ENCODE measurements around the gene PRADC1.

Gene PRADC1

GRCh38 chr2:73246850-73247249 lies 13.8 kb upstream of the PRADC1 start:
- no peak for DNase-seq (ENCODE audit: low read depth, low spot score)
- POLR2A ChIA-PET, result interaction anchor here (0.5 to 1.2 kb wide), 3 partner anchors 9 to 13 kb away, joined by 3 to 6 read pairs (median 3); partner anchors contain the start of gene CCT7
- no peak for TF ChIP-seq CTCF (IDR thresholded peaks at IDR 0.05; ENCODE audit: insufficient read depth, low read length, missing control alignments)
- H3K4me3 ChIP-seq (ENCODE audit: low read depth, low read length), result no peak overlapping the region
- CTCF ChIA-PET, result no interaction called here

GRCh38 chr2:73244580-73244979 lies 11.5 kb upstream of the PRADC1 start:
- ChIA-PET POLR2A (interaction anchor here (0.7 to 1.8 kb wide), 3 partner anchors 10 to 15 kb away, joined by 3 to 4 read pairs (median 3); partner anchors contain the start of gene CCT7), CTCF (interaction anchor here (0.9 to 2.1 kb wide), 5 partner anchors 10 to 352 kb away, joined by 3 to 9 read pairs (median 5); partner anchors contain the start of gene CCT7)
- TF ChIP-seq CTCF (IDR thresholded peaks at IDR 0.05; ENCODE audit: insufficient read depth, low read length, missing control alignments), result no peak
- H3K4me3 ChIP-seq (ENCODE audit: low read depth, low read length), result no peak overlapping the region
- no peak for DNase-seq (ENCODE audit: low read depth, low spot score)

GRCh38 chr2:73243884-73244570 lies 11.0 kb upstream of the PRADC1 start:
- POLR2A ChIA-PET, result interaction anchor here (0.7 to 1.8 kb wide), 2 partner anchors 10 to 16 kb away, joined by 3 to 4 read pairs; partner anchors contain the start of gene CCT7
- TF ChIP-seq CTCF (IDR thresholded peaks at IDR 0.05; ENCODE audit: insufficient read depth, low read length, missing control alignments), result no peak
- CTCF ChIA-PET, result interaction anchor here (0.9 to 2.1 kb wide), 4 partner anchors 10 to 159 kb away, joined by 3 to 9 read pairs (median 4); partner anchors contain the start of gene CCT7
- no peak overlapping the region for H3K4me3 ChIP-seq (ENCODE audit: low read depth, low read length)
- DNase-seq (ENCODE audit: low read depth, low spot score), result no peak

- POLR2A ChIA-PET, result no interaction called here
- CTCF ChIA-PET, result interaction anchor here (2.0 kb wide), 1 partner anchor 20 kb away, joined by 5 read pairs; no protein-coding TSS in a partner anchor
- no peak for TF ChIP-seq CTCF (IDR thresholded peaks at IDR 0.05; ENCODE audit: insufficient read depth, low read length, missing control alignments)
- H3K4me3 ChIP-seq (ENCODE audit: low read depth, low read length), result no peak overlapping the region
- DNase-seq (ENCODE audit: low read depth, low spot score), result no peak
These were observed 6.7 kb upstream of the PRADC1 start for GRCh38 chr2:73239776-73240175.

- CTCF ChIA-PET, result interaction anchor here (0.7 to 2.0 kb wide), 3 partner anchors 21 to 346 kb away, joined by 3 to 8 read pairs (median 5); no protein-coding TSS in a partner anchor
These were observed 5.9 kb upstream of the PRADC1 start for GRCh38 chr2:73238976-73239375.

More at GRCh38 chr2:73238976-73239375, 5.9 kb upstream of the PRADC1 start:
- POLR2A ChIA-PET, result no interaction called here
- DNase-seq (ENCODE audit: low read depth, low spot score), result no peak
- no peak for TF ChIP-seq CTCF (IDR thresholded peaks at IDR 0.05; ENCODE audit: insufficient read depth, low read length, missing control alignments)
- no peak overlapping the region for H3K4me3 ChIP-seq (ENCODE audit: low read depth, low read length)

All from AG04449 (cell line).